K562 (cell line): ENCODE measurements around the gene NUP50. TPM values are rescaled to one million over a fixed set of nuclear protein-coding genes. Genes with fewer than 3 reads are reported as not detected.

Experiments
- ATAC-seq: fragments of 200-7000 bp; cut with Tn5 transposase; 3 replicates; pipeline ENCODE4 v1.9.1; 2020; ENCODE audit warnings: moderate library complexity
- BruUV-seq: library from RNA; stranded (reverse); fragments of 400-500 nt; replicated peaks from 2 replicates; lab custom pipeline; 2021; lab: Mats Ljungman, UMichigan
- CTCF ChIA-PET: fragments of 300-600 bp; formaldehyde crosslinking; extraction: SDS; loops from one replicate; lab custom pipeline; 2021; ENCODE audit warnings: low intra/inter-chr PET ratio; lab: Yijun Ruan, JAX
- POLR2A ChIA-PET: fragments of 300-600, 350-650 bp; sonication (Branson Sonifier 250); formaldehyde crosslinking; extraction: SDS; loops from one replicate; lab custom pipeline; 2021; ENCODE audit warnings: antibody characterized with exemption, inconsistent platforms; lab: Yijun Ruan, JAX
- DNase-seq, 4 experiments: peaks; one replicate each; pipeline versions ENCODE4 v3.0.0 to v3.0.0-alpha.2; 2011 to 2018; ENCODE audit warnings: low spot score in 3 of 4, mixed read lengths in 3 of 4; ENCODE audit errors: extremely low read depth in 1 of 4
- FAIRE-seq: peaks from 2 replicates; lab custom pipeline; 2011; peaks lifted over from hg19 to GRCh38; lab: Jason Lieb, UNC
- H2AFZ ChIP-seq: 2 replicates; pipeline ENCODE4 v1.6.0; 2011; ENCODE audit warnings: low read depth, low read length, control low read depth, inconsistent platforms
- H3K27ac ChIP-seq: fragments of 200-600 bp; 3 replicates; pipeline ENCODE4 v1.8.0; 2011; ENCODE audit warnings: low read depth, mild to moderate bottlenecking, control low read depth, inconsistent platforms, low read length, moderate library complexity, mixed read lengths; ENCODE audit errors: extremely low read depth
- H3K27me3 ChIP-seq, 2 experiments: fragments of 300-600 bp in 1 of 2; 2 replicates in 1 of 2; 3 replicates in 1 of 2; pipeline versions ENCODE4 v1.6.0 to v1.8.0; 2011; ENCODE audit warnings: inconsistent platforms in 2 of 2, low read length in 2 of 2, mild to moderate bottlenecking in 1 of 2, mixed read lengths in 1 of 2, moderate library complexity in 1 of 2; ENCODE audit not compliant: control insufficient read depth in 2 of 2, insufficient read depth in 2 of 2
- H3K36me3 ChIP-seq: fragments of 300-600 bp; 3 replicates; pipeline ENCODE4 v1.8.0; 2011; ENCODE audit warnings: mild to moderate bottlenecking, low read length, inconsistent platforms; ENCODE audit not compliant: control insufficient read depth, insufficient read depth
- H3K4me1 ChIP-seq, 2 experiments: fragments of 200-600 bp in 1 of 2; replicated peaks in 1 of 2; 2 replicates in 1 of 2; 3 replicates in 1 of 2; pipeline versions ENCODE4 v1.5.1 to v1.8.0; 2011; ENCODE audit warnings: inconsistent platforms in 2 of 2, low read length in 2 of 2, mild to moderate bottlenecking in 1 of 2, mixed read lengths in 1 of 2, moderate library complexity in 1 of 2; ENCODE audit not compliant: control insufficient read depth in 2 of 2, insufficient read depth in 2 of 2
- H3K4me2 ChIP-seq: 2 replicates; pipeline ENCODE4 v1.6.1; 2011; ENCODE audit warnings: low read length, control low read depth, inconsistent platforms, mixed read lengths; ENCODE audit not compliant: insufficient read depth
- H3K4me3 ChIP-seq: fragments of 200-600 bp; sonication (generic), shearing (Covaris generic); 2 replicates; pipeline ENCODE4 v1.5.1; 2016; ENCODE audit warnings: control low read depth, inconsistent platforms
- H3K79me2 ChIP-seq: fragments of 200-600 bp; 3 replicates; pipeline ENCODE4 v1.8.0; 2011; ENCODE audit warnings: low read length, inconsistent platforms; ENCODE audit not compliant: control insufficient read depth, insufficient read depth
- H3K9ac ChIP-seq, 2 experiments: 2 replicates each; pipeline versions ENCODE4 v1.6.0 to v1.6.1; 2011; ENCODE audit warnings: low read depth in 2 of 2, low read length in 2 of 2, control low read depth in 1 of 2, inconsistent platforms in 1 of 2, mild to moderate bottlenecking in 1 of 2, mixed read lengths in 1 of 2; ENCODE audit not compliant: insufficient read depth in 1 of 2
- H3K9me1 ChIP-seq: one replicate; pipeline ENCODE4 v1.6.0; 2011; ENCODE audit warnings: inconsistent platforms, mild to moderate bottlenecking, low read length, moderate library complexity; ENCODE audit not compliant: control insufficient read depth, insufficient read depth
- H3K9me3 ChIP-seq: replicated peaks from 2 replicates; pipeline ENCODE4 v1.5.1; 2011; ENCODE audit warnings: low read depth, low read length, inconsistent platforms; ENCODE audit not compliant: control insufficient read depth, insufficient read depth
- H4K20me1 ChIP-seq: replicated peaks from 2 replicates; pipeline ENCODE4 v1.6.1; 2011; ENCODE audit warnings: low read length, inconsistent platforms, mixed read lengths; ENCODE audit not compliant: control insufficient read depth, insufficient read depth
- GABPB1 ChIP-seq: sonication (generic); formaldehyde crosslinking; IDR thresholded peaks from 2 replicates; pipeline ENCODE4 v1.8.0; 2022; ENCODE audit warnings: mild to moderate bottlenecking, missing genetic modification reagents
- HIVEP1 ChIP-seq: fragments of 250-450 bp; sonication (Bioruptor Pico); IDR thresholded peaks from 2 replicates; pipeline ENCODE4 v1.4.0; 2020; ENCODE audit warnings: mild to moderate bottlenecking
- KDM4B ChIP-seq, 2 experiments: fragments of 450-650 bp in 1 of 2; sonication (generic) in 1 of 2; IDR thresholded peaks; 2 replicates each; pipeline ENCODE4 v1.6.1; 2016 to 2017; ENCODE audit warnings: borderline replicate concordance in 2 of 2, antibody characterized with exemption in 1 of 2, low read depth in 1 of 2, mild to moderate bottlenecking in 1 of 2
- KDM5B ChIP-seq: fragments of 200-600 bp; sonication (generic); IDR thresholded peaks from 2 replicates; pipeline ENCODE4 v1.6.1; 2012; ENCODE audit warnings: low read depth, mild to moderate bottlenecking, moderate library complexity, low read length, control low read depth, inconsistent platforms; ENCODE audit not compliant: insufficient replicate concordance
- NCOA6 ChIP-seq: fragments of 450-650 bp; IDR thresholded peaks from 2 replicates; pipeline ENCODE4 v1.6.1; 2017; ENCODE audit warnings: mild to moderate bottlenecking
- NR2C2 ChIP-seq, 2 experiments: fragments of 200-800 bp in 1 of 2; sonication (Bioruptor generic) in 1 of 2; sonication (generic) in 1 of 2; formaldehyde crosslinking in 1 of 2; IDR thresholded peaks; 2 replicates each; pipeline versions ENCODE4 v1.6.1 to v1.8.0; 2016 to 2022; ENCODE audit warnings: mild to moderate bottlenecking in 1 of 2, missing compliant biosample characterization in 1 of 2, missing genetic modification characterization in 1 of 2, missing genetic modification reagents in 1 of 2
- NUFIP1 ChIP-seq: fragments of 450-650 bp; IDR thresholded peaks from 2 replicates; pipeline ENCODE4 v1.6.1; 2018; ENCODE audit not compliant: partially characterized antibody
- TBP ChIP-seq: optimal IDR thresholded peaks from 2 replicates; pipeline ENCODE3; 2011; ENCODE audit warnings: low read depth, low read length, improper control_type of control experiment
- TSC22D4 ChIP-seq: fragments of 450-650 bp; IDR thresholded peaks from 2 replicates; pipeline ENCODE4 v1.6.1; 2016; ENCODE audit warnings: missing genetic modification characterization, missing biosample characterization, control low read depth
- ZNF197 ChIP-seq: fragments of 200-800 bp; sonication (Bioruptor generic); IDR thresholded peaks from 2 replicates; pipeline ENCODE4 v1.6.1; 2016; ENCODE audit warnings: low read depth, missing genetic modification characterization, missing compliant biosample characterization
- ZNF717 ChIP-seq: fragments of 250-450 bp; sonication (Bioruptor Pico); IDR thresholded peaks from 2 replicates; pipeline ENCODE4 v1.5.0; 2021
- whole genome bisulfite sequencing: fragments of 100-300 bp; shearing (Covaris generic); methylation state at CpG from one replicate; pipeline ENCODE4 v1.1.6; 2016; ENCODE audit warnings: low coverage, mixed read lengths; ENCODE audit not compliant: insufficient coverage; ENCODE audit errors: missing lambda C conversion rate; 5-methylcytosine and 5-hydroxymethylcytosine counted together
- in situ Hi-C: fragments of 300-500 bp; cut with MboI; formaldehyde crosslinking; loops from 4 replicates; pipeline ENCODE4 v1.15.0; 2018; ENCODE audit warnings: inconsistent platforms, mixed read lengths
- intact Hi-C: fragments of 100-400 bp; cut with micrococcal nuclease; formaldehyde crosslinking; loops from 2 replicates; pipeline ENCODE4 v1.14.2; 2022
- polyA plus RNA-seq, 8 experiments: library from polyadenylated mRNA; depleted of rRNA in 4 of 8; stranded (reverse) in 5 of 8; unstranded in 3 of 8; fragments of >200 nt; fragmentation: Nextera tagmentation in 2 of 8; fragmentation: Illumina TruSeq in 1 of 8; extraction: Ambion mirVana in 2 of 8; extraction: Trizol in 1 of 8; gene quantifications; 2 replicates each; pipeline versions ENCODE4 v1.2.1 to v1.2.3, GENCODE V29; 2011 to 2014; ENCODE audit warnings: inconsistent platforms in 1 of 8, missing spikeins in 1 of 8
- total RNA-seq, 7 experiments: library from RNA; depleted of rRNA in 6 of 7; stranded (reverse); fragments of >200 nt in 6 of 7; fragmentation: Illumina TruSeq in 2 of 7; extraction: Trizol in 2 of 7; gene quantifications; 2 replicates each; pipeline versions ENCODE4 v1.2.1 to v1.2.3, GENCODE V29; 2011 to 2021; ENCODE audit warnings: low replicate concordance in 1 of 7
- TF ChIP-seq, protein P1 (sequence below): fragments of 450-650 bp; IDR thresholded peaks from 2 replicates; pipeline ENCODE4 v1.6.1; 2016; ENCODE audit warnings: mild to moderate bottlenecking, moderate library complexity

The NUP50 gene
- total and polyA plus RNA-seq, 9 of the 15 experiments (the other 6 are each of a cell fraction or from before 2014, with no cell fraction given): 23.8 to 83.7 (median 55.3) TPM

DNA sequence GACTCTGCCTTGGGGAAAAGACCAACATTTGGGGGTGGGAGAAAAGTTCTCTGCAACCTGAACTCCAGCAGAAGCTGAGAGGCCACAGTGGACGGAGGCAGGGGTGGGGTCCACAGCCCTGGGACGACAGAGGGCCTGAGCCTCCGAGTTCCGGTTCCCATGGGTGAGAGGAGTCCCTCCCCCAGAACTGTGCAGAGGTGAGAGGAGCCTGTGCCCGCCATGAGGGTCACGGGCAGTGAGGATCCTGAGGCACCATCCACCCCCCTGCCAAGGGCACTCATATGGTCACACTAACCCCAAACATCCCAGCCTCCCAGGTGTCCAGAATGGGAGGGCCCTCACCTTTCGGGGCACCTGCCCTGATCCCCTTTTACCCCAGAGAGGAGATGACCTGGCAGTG lies 46.4 kb downstream of the NUP50 start:
- H3K4me3 ChIP-seq: no peak overlapping the region
- peaks cover 0 to 27% of the 10 kb centered on the region in 2 experiments; a peak in 2 of 5 replicates for H3K4me1 ChIP-seq
- H3K9me3 ChIP-seq: no peaks in the 10 kb centered on the region
- ChIA-PET CTCF (no interaction called here), POLR2A (interaction anchor here (0.6 kb wide), 1 partner anchor 509 kb away, joined by 3 read pairs; no protein-coding TSS in a partner anchor)
- H3K79me2 ChIP-seq: no peaks in the 10 kb centered on the region
- H3K27ac ChIP-seq: no peak overlapping the region
- no TSS peak for BruUV-seq
- in situ Hi-C loops (no loop called here), intact Hi-C loops (no loop called here)
- H3K9me1 ChIP-seq: no peaks in the 10 kb centered on the region
- FAIRE-seq (no peak), DNase-seq (no peak), ATAC-seq (no peak)
- no peaks in the 10 kb centered on the region for H3K36me3 ChIP-seq
- H4K20me1 ChIP-seq: peaks cover 15% of the 10 kb centered on the region; the same call in 1 of the 2 replicates
- H3K4me2 ChIP-seq: no peak overlapping the region
- no CpG with 5 or more reads among the region's 7 CpGs for WGBS
- H3K9ac ChIP-seq: no peak overlapping the region
- H3K27me3 ChIP-seq: peaks cover 0 to 8% of the 10 kb centered on the region in 2 experiments; a peak in 2 of 5 replicates
- no peak overlapping the region for H2AFZ ChIP-seq
- no peak for TF ChIP-seq ZNF717 (CRISPR knock-in tag)
- no peak for TF ChIP-seq GABPB1
- TF ChIP-seq KDM5B: no peak
- TF ChIP-seq ZNF197: no peak
- no peak for TF ChIP-seq NUFIP1
- no peak for TF ChIP-seq TBP
- no peak for TF ChIP-seq TSC22D4 (tag)
- TF ChIP-seq, protein P1, sequence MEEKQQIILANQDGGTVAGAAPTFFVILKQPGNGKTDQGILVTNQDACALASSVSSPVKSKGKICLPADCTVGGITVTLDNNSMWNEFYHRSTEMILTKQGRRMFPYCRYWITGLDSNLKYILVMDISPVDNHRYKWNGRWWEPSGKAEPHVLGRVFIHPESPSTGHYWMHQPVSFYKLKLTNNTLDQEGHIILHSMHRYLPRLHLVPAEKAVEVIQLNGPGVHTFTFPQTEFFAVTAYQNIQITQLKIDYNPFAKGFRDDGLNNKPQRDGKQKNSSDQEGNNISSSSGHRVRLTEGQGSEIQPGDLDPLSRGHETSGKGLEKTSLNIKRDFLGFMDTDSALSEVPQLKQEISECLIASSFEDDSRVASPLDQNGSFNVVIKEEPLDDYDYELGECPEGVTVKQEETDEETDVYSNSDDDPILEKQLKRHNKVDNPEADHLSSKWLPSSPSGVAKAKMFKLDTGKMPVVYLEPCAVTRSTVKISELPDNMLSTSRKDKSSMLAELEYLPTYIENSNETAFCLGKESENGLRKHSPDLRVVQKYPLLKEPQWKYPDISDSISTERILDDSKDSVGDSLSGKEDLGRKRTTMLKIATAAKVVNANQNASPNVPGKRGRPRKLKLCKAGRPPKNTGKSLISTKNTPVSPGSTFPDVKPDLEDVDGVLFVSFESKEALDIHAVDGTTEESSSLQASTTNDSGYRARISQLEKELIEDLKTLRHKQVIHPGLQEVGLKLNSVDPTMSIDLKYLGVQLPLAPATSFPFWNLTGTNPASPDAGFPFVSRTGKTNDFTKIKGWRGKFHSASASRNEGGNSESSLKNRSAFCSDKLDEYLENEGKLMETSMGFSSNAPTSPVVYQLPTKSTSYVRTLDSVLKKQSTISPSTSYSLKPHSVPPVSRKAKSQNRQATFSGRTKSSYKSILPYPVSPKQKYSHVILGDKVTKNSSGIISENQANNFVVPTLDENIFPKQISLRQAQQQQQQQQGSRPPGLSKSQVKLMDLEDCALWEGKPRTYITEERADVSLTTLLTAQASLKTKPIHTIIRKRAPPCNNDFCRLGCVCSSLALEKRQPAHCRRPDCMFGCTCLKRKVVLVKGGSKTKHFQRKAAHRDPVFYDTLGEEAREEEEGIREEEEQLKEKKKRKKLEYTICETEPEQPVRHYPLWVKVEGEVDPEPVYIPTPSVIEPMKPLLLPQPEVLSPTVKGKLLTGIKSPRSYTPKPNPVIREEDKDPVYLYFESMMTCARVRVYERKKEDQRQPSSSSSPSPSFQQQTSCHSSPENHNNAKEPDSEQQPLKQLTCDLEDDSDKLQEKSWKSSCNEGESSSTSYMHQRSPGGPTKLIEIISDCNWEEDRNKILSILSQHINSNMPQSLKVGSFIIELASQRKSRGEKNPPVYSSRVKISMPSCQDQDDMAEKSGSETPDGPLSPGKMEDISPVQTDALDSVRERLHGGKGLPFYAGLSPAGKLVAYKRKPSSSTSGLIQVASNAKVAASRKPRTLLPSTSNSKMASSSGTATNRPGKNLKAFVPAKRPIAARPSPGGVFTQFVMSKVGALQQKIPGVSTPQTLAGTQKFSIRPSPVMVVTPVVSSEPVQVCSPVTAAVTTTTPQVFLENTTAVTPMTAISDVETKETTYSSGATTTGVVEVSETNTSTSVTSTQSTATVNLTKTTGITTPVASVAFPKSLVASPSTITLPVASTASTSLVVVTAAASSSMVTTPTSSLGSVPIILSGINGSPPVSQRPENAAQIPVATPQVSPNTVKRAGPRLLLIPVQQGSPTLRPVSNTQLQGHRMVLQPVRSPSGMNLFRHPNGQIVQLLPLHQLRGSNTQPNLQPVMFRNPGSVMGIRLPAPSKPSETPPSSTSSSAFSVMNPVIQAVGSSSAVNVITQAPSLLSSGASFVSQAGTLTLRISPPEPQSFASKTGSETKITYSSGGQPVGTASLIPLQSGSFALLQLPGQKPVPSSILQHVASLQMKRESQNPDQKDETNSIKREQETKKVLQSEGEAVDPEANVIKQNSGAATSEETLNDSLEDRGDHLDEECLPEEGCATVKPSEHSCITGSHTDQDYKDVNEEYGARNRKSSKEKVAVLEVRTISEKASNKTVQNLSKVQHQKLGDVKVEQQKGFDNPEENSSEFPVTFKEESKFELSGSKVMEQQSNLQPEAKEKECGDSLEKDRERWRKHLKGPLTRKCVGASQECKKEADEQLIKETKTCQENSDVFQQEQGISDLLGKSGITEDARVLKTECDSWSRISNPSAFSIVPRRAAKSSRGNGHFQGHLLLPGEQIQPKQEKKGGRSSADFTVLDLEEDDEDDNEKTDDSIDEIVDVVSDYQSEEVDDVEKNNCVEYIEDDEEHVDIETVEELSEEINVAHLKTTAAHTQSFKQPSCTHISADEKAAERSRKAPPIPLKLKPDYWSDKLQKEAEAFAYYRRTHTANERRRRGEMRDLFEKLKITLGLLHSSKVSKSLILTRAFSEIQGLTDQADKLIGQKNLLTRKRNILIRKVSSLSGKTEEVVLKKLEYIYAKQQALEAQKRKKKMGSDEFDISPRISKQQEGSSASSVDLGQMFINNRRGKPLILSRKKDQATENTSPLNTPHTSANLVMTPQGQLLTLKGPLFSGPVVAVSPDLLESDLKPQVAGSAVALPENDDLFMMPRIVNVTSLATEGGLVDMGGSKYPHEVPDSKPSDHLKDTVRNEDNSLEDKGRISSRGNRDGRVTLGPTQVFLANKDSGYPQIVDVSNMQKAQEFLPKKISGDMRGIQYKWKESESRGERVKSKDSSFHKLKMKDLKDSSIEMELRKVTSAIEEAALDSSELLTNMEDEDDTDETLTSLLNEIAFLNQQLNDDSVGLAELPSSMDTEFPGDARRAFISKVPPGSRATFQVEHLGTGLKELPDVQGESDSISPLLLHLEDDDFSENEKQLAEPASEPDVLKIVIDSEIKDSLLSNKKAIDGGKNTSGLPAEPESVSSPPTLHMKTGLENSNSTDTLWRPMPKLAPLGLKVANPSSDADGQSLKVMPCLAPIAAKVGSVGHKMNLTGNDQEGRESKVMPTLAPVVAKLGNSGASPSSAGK: no peak
- no peak for TF ChIP-seq NR2C2 (CRISPR knock-in tag; IDR thresholded peaks at IDR 0.05)
- no peak for TF ChIP-seq NR2C2 (tag; IDR thresholded peaks at IDR 0.05)
- TF ChIP-seq HIVEP1 (CRISPR knock-in tag): no peak
- no peak for TF ChIP-seq NCOA6
- no peak for TF ChIP-seq KDM4B (IDR thresholded peaks at IDR 0.05; ENCODE audit: borderline replicate concordance in 2 of 2, low read depth in 1 of 2)
